HG02852 (cell line): ENCODE data around the gene OBSL1.

Experiments
- ATAC-seq: cut with Tn5 transposase; IDR thresholded peaks from one replicate; pipeline ENCODE4 v1.9.1; 2021; ENCODE audit warnings: mild to moderate bottlenecking, moderate library complexity; ENCODE audit not compliant: unreplicated experiment

OBSL1 gene

DNA sequence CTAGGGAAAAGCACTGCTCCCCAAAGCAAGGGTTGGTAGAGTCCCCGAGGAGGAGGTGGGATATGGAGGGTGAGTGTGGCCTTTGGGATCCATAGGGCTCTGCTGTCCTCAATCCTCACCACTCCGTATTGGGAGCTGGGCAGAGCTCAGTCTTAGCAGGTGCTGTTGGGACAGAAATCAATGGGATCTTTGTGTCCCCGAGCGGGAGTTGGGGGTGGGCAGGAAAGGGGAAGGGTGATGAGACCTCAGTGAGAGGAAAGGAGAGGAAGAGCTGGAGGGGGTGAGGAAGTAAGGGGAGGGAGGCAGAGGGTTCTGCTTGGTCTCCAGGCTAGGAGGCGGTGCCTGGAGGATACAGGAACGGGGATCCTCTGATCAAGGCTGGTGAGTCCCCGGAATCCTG, 54.5 kb downstream of the OBSL1 start:
- ATAC-seq = no peak

DNA sequence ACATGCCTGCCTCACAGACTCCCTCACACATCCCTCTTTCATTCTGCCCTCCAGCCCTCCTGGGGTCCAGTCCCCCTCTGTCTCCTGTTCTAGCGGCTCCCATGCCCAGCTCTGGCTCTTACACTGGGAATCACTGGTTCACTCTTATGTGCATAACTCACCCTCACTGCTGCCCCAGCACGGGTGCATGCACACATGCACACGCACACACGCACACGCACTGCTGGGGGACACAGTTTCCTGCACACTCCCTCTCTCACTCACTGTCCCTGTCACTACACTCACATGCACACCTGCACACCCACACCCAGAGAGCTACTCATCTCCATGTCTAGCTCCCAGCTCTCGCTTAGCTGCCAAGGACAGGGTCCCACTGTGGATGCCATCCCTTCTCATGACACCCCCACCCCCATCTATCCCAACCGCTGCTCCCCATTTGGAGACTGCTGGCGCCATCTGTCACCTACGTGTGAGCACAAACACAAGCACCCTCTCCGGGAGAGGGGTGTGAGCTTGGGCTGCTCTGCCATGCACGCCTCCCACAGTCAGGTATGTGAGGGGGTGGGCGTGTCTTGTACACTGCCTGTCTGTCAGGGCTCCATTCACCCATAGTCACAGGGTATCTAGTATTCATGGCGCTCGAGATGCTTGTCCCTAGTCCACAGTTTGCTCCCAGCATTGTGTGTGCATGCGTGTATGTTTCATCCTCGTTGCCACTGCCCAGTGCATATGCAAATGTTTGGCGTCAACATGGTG, 55.3 kb downstream of the OBSL1 start:
- ATAC-seq = no peak

DNA sequence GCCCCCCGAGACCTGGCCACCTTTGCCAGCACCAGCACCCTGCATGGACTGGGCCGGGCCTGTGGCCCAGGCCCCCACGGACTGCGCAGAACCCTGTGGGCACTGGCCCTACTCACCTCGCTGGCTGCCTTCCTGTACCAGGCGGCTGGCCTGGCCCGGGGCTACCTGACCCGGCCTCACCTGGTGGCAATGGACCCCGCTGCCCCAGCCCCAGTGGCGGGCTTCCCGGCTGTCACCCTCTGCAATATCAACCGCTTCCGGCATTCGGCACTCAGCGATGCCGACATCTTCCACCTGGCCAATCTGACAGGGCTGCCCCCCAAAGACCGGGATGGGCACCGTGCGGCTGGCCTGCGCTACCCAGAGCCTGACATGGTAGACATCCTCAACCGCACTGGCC, 56.5 kb downstream of the OBSL1 start:
- no peak for ATAC-seq

DNA sequence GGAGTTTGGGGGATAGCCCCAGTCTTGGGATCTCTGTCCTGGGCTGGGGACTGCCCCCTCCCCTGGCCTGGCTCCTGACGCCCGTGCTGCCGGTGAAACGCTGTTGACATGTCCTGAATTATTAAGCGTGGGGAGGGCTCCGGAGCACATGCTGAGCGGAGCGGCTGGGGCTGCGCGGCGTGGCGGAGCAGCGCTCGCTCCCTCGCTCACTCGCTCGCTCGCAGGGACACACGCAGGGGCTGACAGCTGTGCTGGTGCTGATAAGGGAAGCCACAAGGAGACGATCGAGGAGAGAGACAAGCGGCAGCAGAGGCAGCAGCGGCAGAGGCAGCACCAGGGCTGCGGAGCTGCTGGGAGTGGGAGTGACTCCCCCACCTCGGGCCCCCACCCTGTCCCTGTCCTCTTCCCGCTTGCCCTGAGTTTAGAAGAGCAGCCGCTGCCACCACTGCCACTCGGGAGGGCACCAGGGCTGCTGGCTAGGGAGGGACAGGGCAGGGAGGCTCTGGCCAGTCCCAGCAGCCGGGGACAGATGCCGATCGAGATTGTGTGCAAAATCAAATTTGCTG, 57.1 kb downstream of the OBSL1 start, which contains the start of gene ASIC4:
Gene ASIC4 (plus strand): TSS at position 287 of the 566 bp plus-strand sequence. CDS start 243 bp downstream, at position 530.
- ATAC-seq = no peak

DNA sequence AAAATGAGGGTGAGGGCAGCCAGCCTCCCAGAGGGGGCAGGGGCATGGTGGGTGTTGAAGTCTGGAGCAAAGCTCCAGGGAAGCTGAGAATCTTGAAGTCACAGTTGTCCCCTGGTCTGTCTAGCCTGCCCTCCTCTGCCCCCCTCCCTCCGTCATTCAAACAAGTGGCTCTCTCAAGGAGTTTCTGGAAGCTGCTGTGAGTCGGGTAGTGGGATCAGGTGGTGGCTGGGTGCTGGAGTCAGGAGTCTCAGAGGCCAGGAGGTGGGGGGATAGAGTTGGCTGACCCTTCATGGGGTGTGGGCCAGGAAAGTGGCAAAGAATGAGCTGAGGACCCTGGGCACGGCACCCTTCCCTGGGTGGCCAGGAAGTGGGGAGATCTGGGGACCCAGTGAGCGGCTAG, 57.6 kb downstream of the OBSL1 start:
- ATAC-seq = no peak

DNA sequence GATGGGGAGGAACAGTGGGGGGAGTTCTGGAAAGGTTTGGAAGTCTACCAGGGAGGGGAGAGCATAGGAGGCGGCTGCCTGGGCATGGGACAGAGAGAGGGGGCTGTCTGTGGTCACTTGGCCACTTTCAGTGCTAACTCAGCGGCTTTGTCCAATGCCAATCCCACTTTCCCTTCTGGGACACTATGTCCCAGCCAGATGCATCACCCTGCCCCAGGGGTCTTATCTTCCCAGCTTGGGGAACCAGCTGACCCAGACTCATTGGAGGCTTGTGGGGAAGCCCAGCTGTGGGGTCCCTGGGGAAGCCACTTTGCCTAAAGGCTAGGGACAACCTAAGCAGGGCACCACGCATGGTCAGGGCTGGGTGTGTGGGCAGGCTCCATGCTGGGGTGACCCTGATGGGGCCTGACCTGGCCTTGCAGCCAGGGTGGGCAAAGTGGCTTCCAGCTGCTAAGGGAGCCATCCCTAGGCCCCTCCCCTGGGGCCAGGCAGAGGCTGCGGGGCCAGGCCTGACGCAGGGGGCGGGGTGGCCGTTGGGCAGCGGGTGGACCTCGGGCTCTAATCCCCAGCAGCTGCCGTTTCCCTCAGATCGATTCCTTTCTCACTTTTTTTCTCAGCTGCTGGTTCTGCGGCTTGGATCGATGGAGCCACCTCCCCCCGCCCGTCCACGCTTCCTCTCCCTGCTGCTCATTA, 58.7 kb downstream of the OBSL1 start:
- no peak for ATAC-seq

DNA sequence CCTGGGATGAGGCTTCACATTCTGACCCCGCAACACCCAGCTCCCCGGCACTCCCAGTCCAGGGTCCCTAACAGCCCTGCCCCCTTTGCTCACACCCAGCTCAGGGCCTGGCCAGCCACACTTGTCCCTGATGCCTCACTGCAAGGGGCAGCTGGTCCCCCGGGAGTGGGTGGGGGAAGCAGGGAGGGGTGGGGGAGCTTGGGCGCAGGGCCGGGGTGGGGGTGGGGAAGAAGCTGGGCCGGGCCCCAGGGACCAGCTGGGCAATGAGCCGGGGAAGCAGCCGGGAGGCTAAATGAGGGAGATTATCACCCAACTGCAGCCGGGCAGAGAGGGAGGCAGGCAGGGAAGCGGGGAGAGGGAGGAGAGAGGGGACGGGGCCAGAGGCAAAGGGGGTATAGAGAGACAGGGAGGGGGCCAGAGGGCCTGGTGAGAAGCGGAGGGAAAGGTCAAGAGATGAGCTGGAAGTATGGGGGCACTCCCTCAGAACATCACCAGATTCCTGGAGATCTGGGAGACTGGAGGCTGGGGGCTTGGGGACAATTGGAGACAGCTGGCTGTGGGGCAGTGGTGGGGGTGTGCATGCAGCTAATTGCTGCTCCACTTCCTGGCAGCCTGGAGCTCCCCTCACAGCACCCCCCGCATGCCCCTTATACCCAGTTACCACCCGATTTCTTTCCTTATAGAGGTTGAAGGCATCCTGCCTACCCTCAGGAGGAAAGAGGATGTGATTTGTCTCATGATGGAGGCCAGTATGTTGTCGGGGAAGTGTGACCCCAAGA, 59.6 kb downstream of the OBSL1 start:
- ATAC-seq = no peak

DNA sequence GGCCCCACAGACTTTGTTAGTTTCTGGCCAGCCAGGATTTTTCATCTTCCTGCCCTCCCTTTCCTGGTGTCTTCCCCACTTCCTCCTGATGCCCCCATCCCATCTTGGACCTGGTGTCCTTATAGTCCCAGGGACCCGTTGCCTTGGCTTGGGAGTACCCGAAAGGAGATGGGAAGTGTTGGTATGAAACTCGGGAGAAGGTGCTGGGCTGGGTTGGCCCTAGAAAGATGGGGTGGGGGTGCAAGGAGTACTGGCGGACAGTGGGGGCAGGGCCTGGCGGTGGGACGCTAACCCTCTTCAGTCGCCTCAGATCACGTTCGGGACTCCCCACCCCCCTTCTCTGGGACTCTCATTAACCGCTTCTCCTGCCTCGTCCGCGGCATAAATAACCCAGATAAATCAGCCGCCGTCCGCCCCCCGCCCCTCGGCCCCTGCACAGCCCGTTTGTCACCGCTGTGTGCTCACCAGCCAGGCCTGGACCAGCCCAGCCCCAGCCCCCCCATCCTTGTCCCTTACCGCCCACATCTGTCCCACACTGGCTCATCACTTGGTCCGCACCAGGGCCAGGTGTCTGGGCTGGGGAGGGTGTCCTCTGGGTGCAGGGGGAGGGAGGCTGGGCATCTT, 60.7 kb downstream of the OBSL1 start:
- no peak for ATAC-seq

DNA sequence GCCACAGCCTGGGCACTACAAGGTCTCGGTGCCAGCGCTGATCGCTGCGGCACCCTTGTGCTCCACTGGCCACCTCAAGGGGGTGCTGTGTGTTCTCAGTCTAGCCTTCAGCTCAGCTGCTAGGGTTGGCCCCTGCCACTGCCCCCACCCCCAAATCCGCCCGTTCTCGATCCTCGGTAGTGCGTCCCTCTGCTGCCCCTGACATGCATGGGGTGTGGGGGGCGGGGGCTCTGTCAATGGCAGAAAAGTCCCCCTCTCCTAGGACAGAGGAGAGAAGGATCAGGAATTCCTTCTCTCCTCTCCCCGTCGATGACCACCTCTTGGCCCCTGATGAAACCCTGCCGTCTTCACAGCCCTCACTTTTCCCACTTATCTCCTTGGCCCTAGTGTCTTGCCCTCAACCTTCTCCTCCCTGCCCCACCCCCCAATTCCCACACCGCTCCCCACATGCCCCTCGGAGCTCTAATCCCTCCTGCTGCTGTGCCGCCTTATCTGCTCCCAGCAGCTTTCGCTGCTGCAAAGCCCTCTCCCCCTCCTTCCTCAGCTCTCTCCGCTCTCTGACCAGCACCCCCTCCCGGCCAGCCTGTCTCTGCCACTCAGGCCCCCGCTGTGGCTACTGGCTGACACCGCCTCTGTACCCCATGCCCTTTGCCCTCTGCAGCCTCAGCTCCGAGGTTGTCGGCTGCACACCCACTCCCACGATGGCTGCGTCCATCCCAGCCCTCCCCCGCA, 61.4 kb downstream of the OBSL1 start:
- peak; percentile 62 for ATAC-seq

DNA sequence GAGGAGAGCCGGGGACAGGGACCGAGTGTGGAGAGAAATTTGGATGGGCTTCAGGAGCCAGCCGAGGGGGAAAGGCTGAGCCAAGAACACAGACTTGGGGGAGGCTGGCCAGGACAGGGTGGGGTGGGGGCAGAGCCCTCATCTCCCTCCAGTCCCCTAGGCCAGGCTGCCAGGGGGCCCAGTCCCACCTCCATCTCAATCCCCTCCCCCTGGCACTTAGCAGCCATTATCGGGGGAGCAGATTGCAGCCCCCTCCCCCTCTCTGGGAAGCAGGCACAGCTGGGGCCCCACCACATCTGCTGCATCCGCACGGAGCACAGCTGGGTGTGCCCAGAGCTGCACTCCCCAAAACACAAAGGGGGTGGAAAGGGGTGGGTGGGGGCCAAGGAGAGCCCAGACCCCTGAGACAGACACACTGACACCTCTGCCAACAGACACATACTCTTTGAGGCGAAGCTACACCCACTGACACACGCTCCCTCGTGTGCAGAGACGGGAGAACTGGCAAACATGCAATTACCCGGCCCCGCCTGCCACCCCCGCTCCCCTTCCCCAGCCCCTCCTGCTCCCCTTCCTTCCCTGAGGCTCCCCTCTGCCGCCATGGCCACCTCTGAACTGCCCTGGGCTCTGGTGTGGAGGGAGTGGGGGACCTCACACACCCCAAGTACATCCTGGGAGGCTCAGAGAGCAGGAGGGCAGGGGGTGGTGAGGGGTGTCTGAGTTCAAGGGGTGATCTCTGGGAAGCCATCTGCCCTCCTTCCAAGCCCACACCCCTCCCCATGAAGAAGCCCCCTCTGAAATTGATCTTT, 62.2 kb downstream of the OBSL1 start:
- ATAC-seq = peak; percentile 17

DNA sequence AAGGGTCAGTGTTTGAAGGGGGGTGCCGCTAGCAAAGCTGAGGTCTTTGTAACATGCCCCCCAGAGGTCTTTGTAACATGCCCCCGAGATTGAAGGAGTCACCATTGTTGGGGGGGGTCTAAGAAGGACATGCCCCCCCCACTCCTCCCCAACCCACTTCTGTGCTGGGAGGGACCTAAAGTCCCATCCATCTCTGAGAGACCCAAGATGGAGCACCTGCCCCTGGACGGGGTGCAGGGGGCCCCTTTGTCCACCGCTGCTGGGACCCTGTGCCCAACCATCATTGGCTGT, 63.0 kb downstream of the OBSL1 start:
- ATAC-seq = no peak

DNA sequence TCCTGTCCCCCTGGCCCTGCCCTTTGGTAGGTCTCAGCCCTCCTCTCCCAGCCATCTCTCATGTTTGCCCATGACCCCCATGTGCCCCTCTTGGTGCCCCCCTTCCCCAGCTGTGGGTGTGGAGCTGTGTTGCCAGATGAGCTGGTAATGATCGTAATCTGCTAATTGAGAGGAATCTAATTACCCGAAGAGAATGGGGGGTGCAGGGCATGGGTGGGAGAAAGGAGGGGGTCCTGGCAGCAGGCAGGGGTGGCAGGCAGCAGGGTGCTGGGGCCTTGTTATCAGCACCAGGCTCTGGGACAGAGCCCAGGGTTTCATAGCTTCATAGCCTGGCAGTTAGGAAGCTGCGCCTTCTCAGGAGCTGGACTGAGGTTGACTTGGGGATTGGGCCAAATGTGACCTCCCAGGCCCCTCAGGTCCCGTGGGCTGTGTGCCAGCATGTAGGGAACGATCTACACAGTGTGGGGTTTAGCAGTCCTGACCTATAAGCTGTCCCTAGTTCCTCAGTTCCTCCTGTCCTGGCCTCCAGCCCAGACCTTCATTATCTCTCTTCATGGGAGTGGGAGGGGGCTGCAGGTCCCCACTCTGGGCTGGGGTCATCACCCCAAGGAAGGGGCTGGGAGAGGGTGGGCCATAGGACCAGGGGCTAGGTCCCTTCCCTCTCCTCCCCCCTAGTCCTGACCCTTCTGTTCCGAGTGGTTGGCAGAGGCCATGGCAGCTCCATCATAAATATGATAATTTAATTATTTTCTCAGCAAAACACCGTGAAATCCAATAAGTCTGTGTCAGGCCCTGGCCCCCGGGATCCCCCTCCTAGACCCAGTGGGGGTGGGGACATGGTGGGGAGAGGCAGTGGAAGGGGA, 63.5 kb downstream of the OBSL1 start:
- no peak for ATAC-seq

DNA sequence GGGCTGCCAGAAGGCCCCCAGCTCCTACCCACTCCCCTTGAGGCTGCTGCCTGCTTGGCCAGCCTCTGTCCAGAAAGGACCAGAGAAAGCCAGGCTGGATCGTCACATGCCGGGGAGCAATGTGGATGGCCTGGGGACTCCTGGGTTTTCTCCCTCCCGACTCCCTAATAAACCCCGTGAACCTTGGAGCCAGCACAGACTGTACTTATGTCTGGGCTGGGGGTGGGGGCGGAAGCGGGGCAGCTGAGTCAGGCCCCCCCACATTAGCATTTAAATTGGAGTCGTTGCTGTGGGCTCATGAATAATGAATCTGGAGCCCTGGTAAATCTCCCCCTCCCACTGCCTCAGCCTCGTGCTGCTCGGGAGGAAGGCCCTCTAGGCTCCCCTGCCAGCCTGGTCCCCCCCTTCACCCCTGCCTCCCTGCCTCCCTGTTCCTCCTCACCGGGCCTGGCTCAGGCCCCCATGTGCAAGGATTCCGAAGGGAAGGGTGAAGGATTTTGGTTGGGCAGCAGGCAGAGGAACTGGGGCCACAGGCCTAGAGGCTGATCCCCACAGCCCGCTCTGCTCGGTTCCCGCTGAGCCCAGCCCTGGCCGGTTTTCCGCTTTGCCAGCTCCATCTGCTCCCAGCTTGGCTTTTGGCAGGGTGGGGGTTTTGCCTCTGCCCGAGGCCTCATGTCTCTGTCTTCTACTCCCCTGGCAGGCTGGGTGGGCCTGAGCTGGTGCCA, 64.4 kb downstream of the OBSL1 start:
- ATAC-seq = no peak

DNA sequence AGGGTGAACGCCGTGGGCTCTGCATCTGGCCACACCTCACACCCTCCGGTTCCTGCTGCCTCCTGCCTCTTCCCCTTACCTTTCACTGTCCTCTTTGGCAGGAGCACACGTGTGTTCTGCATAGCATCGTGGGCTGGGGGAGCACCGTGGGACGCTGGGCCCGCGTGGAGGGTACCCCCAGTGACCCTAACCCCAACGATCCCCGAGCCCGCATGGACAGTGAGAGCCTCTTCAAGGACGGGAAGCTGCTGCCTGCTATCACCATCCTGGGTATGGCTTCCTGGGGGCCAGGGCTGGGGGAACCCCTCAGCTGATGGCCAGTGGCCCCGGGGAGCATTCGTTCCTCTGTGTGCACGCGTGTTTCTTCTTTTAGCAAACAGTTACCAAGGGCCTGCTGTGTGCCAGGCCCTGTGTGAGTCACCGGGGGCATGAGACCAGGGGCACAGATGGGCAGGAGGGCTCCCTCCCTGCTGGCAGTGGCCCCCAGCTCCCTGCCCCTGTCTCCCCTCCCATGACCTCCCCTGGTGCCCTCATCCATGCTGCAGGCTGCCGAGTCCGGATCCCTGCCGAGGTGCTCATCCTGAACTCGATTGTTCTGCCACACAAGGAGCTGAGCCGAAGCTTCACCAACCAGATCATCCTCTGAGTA, 65.1 kb downstream of the OBSL1 start:
- no peak for ATAC-seq

DNA sequence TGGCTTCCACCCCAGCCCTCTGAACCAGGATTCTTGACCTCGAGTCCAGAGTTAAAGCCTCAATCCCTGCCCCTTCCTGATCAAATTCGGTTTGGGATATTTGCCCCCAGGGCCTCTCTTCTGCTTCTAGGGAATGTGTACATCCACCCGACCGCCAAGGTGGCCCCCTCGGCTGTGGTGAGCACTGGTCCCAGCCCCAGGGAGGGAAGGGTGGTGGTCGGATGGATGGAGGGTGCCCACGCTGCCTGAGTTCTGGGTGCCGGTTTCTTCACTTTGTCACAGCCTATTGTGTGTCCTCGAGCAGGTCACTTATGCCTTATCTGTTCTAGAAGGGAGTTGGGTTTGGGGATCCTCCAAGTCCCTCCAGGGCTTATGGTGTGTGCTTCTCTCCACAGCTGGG, 65.8 kb downstream of the OBSL1 start:
- ATAC-seq = no peak

DNA sequence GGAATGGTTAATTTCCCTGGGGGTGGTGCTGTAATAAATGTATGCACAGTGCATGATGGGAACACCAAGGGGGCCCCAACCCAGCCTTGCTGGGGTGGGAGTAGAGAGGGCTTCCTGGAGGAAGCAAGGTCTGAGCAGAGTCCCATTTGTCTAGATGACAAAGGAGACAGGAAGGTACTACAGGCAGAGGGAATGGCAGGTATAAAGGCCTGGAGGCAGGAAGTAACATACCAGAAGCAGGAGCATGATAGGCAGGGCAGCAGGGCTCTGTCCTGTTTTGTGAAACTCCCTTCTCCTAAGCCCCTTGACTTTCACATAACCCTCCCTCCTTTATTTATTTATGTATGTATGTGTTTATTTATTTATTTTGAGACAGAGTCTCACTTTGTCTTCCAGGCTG, 68.7 kb downstream of the OBSL1 start:
- no peak for ATAC-seq

DNA sequence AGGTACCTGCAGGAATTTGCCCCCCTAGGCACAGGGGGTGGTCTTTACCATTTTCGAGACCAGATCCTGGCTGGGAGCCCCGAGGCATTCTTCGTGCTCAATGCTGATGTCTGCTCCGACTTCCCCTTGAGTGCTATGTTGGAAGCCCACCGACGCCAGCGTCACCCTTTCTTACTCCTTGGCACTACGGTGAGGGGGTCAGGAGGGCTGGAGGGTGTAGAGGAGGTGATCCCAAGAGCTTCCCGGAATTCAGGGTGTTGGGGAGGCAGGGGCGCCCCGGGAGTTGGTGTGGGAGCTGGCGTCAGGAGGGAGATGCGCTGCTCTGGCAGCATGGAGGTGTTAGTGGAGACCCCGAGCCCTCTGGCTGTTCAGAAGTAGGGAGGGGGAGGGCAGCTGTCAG, 69.5 kb downstream of the OBSL1 start:
- no peak for ATAC-seq
